Measurements from ENCODE around the gene ELK1. TPM values are rescaled to one million over a fixed set of nuclear protein-coding genes. Genes with fewer than 3 reads are reported as not detected.

ELK1 gene
- polyA plus RNA-seq, 1 donor from 2014 or later, result 21.2 TPM

DNA sequence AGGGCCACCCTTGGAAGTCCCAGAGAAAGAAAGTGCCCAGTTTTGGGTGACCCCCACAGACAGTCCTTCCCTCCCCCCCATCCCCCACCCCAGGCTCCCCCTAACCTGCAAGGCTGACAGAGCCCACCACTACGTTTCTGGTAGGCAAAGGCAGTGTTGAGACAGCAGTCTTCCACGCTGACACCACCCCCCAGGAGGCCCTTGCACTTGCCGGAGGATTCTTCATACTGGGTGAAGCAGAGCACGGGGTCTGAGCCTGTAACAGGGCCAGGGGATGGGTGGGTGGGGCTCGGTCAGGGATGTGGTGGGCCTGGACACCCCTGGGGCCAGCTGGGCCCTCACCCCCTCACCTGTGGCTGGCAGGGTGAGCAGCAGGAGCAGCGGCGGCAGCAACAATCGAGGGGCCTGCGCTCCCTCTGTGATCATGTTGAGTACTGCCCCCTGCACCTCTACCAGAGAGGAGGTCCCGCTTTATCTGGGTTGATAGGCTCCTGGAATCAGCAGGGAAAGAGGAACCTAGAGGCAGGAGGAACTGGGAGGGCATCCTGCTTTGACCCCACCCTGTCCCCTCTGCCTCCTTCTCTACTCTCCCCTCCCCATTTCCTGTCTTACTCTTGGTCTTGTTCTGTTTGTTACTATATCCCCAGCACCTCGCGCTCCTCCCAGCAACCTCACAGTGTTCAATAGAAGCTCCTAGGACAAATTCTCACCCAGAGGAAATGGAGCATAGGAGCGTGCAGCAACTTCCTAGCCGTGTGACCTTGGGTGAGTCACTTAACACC, 20.8 kb downstream of the ELK1 start, which contains the start of gene CFP:
Gene CFP (minus strand): TSS at position 512 of the 782 bp plus-strand sequence. CDS start 86 bp downstream, at position 426.
- no peaks in the 10 kb centered on the region for H3K9me3 ChIP-seq (ENCODE audit: low read length)
- no peaks in the 10 kb centered on the region for H3F3A ChIP-seq (ENCODE audit: insufficient read depth, low read length, poor library complexity, severe bottlenecking)
- TF ChIP-seq TAF1 (IDR thresholded peaks at IDR 0.05; ENCODE audit: low read depth) (no peak), EP300 (conservative IDR thresholded peaks at IDR 0.05; ENCODE audit: poor library complexity, severe bottlenecking) (no peak), SMC3 (conservative IDR thresholded peaks at IDR 0.05; ENCODE audit: poor library complexity) (no peak), EZH2 (IDR thresholded peaks at IDR 0.05; ENCODE audit: borderline replicate concordance, insufficient read depth, low read length, poor library complexity, severe bottlenecking) (no peak), POLR2AphosphoS5 (IDR thresholded peaks at IDR 0.05) (no peak), RAD21 (conservative IDR thresholded peaks at IDR 0.05) (no peak), MXI1 (conservative IDR thresholded peaks at IDR 0.05; ENCODE audit: poor library complexity, severe bottlenecking) (no peak)
- TF ChIP-seq, protein P1, sequence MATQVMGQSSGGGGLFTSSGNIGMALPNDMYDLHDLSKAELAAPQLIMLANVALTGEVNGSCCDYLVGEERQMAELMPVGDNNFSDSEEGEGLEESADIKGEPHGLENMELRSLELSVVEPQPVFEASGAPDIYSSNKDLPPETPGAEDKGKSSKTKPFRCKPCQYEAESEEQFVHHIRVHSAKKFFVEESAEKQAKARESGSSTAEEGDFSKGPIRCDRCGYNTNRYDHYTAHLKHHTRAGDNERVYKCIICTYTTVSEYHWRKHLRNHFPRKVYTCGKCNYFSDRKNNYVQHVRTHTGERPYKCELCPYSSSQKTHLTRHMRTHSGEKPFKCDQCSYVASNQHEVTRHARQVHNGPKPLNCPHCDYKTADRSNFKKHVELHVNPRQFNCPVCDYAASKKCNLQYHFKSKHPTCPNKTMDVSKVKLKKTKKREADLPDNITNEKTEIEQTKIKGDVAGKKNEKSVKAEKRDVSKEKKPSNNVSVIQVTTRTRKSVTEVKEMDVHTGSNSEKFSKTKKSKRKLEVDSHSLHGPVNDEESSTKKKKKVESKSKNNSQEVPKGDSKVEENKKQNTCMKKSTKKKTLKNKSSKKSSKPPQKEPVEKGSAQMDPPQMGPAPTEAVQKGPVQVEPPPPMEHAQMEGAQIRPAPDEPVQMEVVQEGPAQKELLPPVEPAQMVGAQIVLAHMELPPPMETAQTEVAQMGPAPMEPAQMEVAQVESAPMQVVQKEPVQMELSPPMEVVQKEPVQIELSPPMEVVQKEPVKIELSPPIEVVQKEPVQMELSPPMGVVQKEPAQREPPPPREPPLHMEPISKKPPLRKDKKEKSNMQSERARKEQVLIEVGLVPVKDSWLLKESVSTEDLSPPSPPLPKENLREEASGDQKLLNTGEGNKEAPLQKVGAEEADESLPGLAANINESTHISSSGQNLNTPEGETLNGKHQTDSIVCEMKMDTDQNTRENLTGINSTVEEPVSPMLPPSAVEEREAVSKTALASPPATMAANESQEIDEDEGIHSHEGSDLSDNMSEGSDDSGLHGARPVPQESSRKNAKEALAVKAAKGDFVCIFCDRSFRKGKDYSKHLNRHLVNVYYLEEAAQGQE (IDR thresholded peaks at IDR 0.05; ENCODE audit: borderline replicate concordance), result no peak
- TF ChIP-seq, protein P2, sequence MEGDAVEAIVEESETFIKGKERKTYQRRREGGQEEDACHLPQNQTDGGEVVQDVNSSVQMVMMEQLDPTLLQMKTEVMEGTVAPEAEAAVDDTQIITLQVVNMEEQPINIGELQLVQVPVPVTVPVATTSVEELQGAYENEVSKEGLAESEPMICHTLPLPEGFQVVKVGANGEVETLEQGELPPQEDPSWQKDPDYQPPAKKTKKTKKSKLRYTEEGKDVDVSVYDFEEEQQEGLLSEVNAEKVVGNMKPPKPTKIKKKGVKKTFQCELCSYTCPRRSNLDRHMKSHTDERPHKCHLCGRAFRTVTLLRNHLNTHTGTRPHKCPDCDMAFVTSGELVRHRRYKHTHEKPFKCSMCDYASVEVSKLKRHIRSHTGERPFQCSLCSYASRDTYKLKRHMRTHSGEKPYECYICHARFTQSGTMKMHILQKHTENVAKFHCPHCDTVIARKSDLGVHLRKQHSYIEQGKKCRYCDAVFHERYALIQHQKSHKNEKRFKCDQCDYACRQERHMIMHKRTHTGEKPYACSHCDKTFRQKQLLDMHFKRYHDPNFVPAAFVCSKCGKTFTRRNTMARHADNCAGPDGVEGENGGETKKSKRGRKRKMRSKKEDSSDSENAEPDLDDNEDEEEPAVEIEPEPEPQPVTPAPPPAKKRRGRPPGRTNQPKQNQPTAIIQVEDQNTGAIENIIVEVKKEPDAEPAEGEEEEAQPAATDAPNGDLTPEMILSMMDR (IDR thresholded peaks at IDR 0.05; ENCODE audit: poor library complexity, severe bottlenecking), result no peak
- H4K20me1 ChIP-seq (ENCODE audit: insufficient read depth), result no peaks in the 10 kb centered on the region
- H3K4me2 ChIP-seq (ENCODE audit: low read length), result no peak within 1 kb of the TSS
- no peak within 1 kb of the TSS for H3K9ac ChIP-seq (ENCODE audit: low read length)
- no peak within 1 kb of the TSS for H3K27ac ChIP-seq (ENCODE audit: low read length)
- H2AFZ ChIP-seq (ENCODE audit: low read depth, low read length), result no peak within 1 kb of the TSS
- no peaks in the 10 kb centered on the region for H3K36me3 ChIP-seq (ENCODE audit: insufficient read depth, low read length)
- no peak within 1 kb of the TSS for H3K4me3 ChIP-seq (ENCODE audit: low read length)
- H3K9me2 ChIP-seq (ENCODE audit: insufficient read depth, low read length), result no peaks in the 10 kb centered on the region
- H3K27me3 ChIP-seq (ENCODE audit: insufficient read depth, low read depth, low read length), result no peaks in the 10 kb centered on the region
- H3K79me2 ChIP-seq (replicated peaks; ENCODE audit: insufficient read depth, low read length), result no peaks in the 10 kb centered on the region

DNA sequence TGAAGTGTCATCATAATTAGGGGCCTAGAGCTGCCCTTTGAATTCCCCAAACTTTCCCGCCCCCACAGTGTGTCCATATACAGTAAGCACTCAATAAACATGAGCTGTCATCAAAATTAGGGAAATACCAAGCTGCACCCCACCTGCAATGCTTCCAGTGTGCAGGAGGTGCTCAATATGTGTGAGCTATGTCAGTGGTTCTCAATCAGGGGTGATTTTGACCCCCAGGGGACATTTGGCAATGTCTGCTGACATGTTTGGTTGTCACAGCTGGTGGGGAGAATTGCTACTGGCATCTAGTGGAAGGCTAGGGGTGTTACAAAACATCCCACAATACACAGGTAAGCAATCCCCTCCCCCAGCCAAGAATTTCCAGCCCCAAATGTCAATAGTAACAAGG, 21.4 kb downstream of the ELK1 start:
- H3K9me2 ChIP-seq (ENCODE audit: insufficient read depth, low read length), result no peaks in the 10 kb centered on the region
- no peaks in the 10 kb centered on the region for H4K20me1 ChIP-seq (ENCODE audit: insufficient read depth)
- no peak overlapping the region for H2AFZ ChIP-seq (ENCODE audit: low read depth, low read length)
- H3K36me3 ChIP-seq (ENCODE audit: insufficient read depth, low read length), result no peaks in the 10 kb centered on the region
- H3K9me3 ChIP-seq (ENCODE audit: low read length), result no peaks in the 10 kb centered on the region
- no peaks in the 10 kb centered on the region for H3F3A ChIP-seq (ENCODE audit: insufficient read depth, low read length, poor library complexity, severe bottlenecking)
- TF ChIP-seq SMC3 (conservative IDR thresholded peaks at IDR 0.05; ENCODE audit: poor library complexity), result no peak
- no peak for TF ChIP-seq EP300 (conservative IDR thresholded peaks at IDR 0.05; ENCODE audit: poor library complexity, severe bottlenecking)
- no peak for TF ChIP-seq TAF1 (IDR thresholded peaks at IDR 0.05; ENCODE audit: low read depth)
- no peak for TF ChIP-seq RAD21 (conservative IDR thresholded peaks at IDR 0.05)
- TF ChIP-seq EZH2 (IDR thresholded peaks at IDR 0.05; ENCODE audit: borderline replicate concordance, insufficient read depth, low read length, poor library complexity, severe bottlenecking), result no peak
- TF ChIP-seq POLR2AphosphoS5 (IDR thresholded peaks at IDR 0.05), result no peak
- no peak for TF ChIP-seq MXI1 (conservative IDR thresholded peaks at IDR 0.05; ENCODE audit: poor library complexity, severe bottlenecking)
- TF ChIP-seq, protein P1 (IDR thresholded peaks at IDR 0.05; ENCODE audit: borderline replicate concordance), result no peak
- TF ChIP-seq, protein P2 (IDR thresholded peaks at IDR 0.05; ENCODE audit: poor library complexity, severe bottlenecking), result no peak
- no peak overlapping the region for H3K4me3 ChIP-seq (ENCODE audit: low read length)
- H3K79me2 ChIP-seq (replicated peaks; ENCODE audit: insufficient read depth, low read length), result no peaks in the 10 kb centered on the region
- no peaks in the 10 kb centered on the region for H3K27me3 ChIP-seq (ENCODE audit: insufficient read depth, low read depth, low read length)
- H3K27ac ChIP-seq (ENCODE audit: low read length), result no peak overlapping the region
- no peak overlapping the region for H3K9ac ChIP-seq (ENCODE audit: low read length)
- H3K4me2 ChIP-seq (ENCODE audit: low read length), result no peak overlapping the region

Data from neural cell (in vitro differentiated cells).